Stimulated activated CD8-positive, alpha-beta memory T cell treated with anti-CD3 and anti-CD28 coated beads, Interleukin-12 subunit alpha, Interleukin-12 subunit beta, amount 100 ng/mL, for 4 hours (primary cell): ENCODE measurements around the gene GFRA4.

Experiments used
- DNase-seq: peaks from one replicate; pipeline ENCODE4 v3.0.0-alpha.2; 2020; ENCODE audit warnings: low read depth

The GFRA4 gene

DNA sequence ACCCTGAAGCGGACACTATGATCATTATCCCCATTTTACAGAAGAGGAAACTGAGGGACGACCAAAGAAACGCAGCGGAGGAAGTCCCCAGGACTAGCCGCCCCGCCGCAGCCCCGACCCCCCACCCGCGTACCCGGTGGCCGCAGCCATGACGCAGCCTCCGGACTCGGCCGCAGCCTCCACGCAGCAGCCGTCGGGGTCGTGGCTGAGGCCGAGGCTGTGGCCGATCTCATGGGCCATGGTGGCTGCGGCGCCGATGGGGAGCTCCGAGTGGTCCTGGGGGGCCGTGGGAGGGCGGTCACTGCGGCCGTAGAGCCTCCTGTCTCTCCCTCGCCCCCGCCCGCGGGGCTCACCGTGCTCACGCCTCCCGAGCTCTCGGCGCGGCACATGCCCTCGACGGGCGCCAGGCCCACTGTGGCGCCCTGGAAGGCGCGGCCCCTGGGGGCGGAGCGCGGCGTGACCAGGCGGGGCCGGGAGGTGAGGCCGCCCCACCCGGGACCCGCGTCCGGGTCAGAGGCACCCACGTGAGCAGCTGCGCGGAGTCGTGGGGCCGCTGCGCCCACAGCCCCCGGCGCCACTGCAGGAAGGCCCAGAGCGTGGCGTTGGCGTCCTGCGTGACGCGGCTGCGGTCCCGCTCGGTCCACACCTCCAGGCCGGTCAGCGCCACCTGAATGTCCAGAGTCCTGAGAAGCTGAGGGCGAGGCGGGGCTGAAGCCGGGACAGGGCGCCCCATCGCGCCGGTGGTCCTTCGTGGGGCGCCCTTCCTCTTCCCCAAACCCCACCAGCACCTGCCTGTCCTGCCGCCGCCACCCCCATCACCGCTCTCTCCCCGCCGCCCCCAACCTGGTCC lies 10.2 kb upstream of the GFRA4 start:
- DNase-seq = no peak

DNA sequence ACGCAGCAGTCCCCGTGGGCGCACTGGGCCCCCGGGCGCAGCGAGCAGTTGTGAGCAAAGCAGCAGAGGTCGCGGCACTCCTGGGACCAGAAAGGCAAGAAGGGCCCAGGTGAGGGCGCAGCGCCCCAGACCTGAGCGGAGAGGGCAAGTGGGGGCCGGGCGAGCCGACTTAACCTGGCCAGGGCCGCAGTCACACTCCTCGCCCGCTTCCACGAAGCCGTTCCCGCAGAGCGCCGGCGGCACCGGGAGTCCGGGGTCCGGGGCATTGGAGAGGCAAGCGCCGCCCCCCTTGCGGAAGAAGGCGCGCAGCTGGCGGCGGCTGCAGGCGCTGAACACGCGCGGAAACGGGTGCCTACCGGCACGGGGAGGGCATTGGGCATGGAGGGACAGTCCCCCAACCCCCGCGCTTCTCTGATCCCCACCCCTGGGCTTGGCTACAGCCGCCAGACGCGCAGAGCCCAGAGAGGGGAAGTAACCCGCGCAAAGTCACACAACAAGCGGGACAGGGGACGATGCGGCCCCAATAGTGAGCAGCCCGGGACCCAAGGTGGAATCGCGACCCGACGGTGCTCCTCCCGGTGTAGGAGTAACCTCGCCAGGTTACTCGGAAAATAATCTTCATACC lies 9.5 kb upstream of the GFRA4 start:
- DNase-seq = no peak

DNA sequence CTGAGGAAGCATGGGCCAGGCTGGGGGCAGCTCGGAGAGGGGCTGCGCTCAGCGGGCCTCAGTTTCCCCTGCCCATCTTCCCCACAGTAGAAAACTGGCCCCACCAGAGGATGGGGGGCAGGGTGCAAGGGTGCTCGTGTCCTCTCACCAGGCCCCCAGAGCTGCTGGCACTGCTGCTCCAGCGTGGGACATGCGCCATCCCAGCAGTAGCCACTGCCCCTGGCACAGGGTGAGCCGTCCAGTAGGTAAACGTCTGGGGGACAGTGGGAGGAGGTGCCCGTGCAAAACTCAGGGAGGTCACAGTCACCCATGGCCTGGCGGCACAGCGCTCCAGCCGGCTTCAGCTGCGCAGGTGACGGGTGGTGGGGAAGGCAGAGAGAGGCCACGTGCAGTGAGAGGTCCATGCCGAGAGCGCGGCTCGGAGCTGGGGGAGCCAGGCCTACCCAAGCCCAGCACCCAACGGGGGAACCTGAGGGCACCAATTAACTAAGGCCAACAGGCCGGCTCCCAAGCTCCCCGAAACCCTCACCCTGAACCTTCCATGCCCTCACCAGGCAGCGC lies 8.9 kb upstream of the GFRA4 start:
- DNase-seq = no peak

DNA sequence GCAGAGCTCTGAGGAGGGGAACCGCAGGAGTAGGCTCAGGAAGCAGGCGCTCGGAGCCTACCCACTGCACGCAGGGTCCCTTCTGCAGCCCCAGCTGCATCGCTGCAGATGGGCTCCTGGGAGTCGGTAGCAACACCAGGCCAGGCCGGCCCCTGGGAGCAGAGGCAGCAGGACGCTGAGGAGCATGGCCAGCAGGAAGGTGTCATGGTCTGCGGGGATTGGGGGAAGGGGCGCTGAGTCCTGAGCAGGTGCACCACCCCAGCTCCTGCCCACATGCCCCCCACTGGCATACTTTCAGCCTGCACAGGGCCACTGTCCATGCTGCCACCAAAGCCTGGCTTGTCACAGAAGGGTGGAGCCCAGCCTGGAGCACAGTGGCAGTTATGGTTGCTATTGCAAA lies 7.7 kb upstream of the GFRA4 start:
- DNase-seq = no peak

DNA sequence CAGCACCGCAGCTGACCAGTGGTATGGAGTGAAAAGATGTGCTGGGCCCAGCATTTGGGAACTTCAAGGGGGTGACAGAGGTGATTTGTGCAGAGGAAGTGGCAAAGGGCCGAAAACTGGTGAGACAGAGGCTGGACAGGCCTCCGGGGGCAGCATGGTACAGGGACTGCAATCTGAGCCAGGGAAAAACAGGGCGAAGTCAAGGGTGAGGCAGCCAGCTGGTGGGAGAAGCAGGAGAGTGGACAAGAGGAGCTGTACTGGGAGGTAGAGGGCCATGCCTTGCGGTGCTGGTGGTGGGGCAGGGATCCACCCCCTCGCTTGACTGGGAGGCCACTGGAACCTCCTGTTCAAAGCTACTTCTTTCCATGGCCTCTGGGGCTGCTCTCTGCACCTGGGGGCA lies 7.3 kb upstream of the GFRA4 start:
- no peak for DNase-seq

DNA sequence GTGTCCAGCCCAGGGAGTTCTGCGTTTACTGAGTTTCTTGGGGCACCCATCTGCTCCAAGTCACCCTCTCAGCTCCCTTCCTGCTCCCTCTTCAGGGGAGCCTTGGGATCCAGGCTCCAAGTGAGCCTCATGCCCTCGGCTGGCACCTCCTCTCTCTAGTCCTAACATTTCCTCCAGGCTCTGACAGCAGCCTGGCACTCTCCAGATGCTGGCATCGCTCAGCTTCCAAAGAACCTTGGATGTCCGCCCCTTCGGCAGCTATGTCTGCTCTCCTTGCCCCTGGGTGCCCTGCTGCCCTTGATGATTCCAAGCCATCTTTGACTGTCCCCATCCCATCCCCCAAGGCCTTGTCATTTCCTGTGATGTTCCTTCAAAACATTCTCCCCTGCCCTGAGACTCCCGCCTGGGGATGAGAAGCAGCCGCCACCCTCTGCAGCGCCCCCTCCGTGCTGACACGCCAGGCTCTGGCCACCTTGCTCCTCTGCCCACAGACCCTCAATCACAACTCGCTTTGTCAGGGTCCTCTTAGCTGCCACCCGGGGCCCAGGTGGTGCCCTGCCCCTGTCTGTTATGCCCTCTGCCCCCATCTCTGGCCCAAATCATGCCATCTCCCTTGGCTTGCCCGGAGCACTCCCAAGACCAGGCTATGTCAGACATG lies 6.6 kb upstream of the GFRA4 start:
- DNase-seq = no peak

DNA sequence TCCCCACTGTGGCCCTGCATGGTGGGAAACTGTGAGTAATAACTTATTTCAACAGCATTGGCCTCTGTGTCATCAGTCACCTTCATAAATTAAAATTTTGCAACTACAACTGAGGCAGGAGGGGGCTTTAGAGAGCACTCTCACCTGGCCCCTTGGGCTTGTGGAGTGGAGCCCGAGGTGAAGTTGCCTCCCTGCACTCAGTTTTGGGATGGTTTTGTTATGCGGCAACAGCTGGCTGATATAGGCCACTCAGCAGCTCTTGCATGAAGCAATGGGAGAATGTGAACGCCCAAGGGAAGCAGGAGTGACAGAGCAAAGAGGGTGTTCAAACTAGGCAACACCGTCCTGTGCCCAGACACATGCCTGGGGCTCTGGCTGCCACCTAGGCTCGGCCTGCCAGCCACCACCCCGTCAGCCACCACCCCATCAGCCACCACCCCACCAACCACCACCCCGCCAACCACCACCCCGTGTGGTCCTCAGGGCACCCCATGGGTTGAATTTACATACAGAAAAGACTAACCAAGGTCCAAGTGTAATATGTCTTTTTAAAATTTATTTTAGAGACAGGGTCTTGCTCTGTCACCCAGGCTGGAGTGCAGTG lies 4.3 kb upstream of the GFRA4 start:
- DNase-seq = no peak

DNA sequence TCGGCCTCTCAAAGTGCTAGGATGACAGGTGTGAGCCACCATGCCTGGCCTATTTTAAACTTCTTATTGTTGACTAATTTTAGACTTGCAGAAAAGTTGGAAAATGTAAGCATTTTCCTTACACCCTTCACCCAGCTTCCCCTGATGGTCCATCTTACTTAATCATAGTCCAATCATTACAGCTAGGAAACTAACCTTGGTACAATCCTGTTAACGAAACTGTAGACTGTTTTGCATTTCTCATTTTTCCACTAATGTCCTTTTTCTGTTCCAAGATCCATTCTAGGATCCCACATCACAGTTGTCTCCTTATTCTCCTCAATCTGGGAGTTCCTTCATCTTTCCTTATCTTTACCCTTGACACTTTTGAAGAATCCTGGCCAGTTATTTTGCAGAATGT lies 659 bp upstream of the GFRA4 start:
- no peak for DNase-seq

DNA sequence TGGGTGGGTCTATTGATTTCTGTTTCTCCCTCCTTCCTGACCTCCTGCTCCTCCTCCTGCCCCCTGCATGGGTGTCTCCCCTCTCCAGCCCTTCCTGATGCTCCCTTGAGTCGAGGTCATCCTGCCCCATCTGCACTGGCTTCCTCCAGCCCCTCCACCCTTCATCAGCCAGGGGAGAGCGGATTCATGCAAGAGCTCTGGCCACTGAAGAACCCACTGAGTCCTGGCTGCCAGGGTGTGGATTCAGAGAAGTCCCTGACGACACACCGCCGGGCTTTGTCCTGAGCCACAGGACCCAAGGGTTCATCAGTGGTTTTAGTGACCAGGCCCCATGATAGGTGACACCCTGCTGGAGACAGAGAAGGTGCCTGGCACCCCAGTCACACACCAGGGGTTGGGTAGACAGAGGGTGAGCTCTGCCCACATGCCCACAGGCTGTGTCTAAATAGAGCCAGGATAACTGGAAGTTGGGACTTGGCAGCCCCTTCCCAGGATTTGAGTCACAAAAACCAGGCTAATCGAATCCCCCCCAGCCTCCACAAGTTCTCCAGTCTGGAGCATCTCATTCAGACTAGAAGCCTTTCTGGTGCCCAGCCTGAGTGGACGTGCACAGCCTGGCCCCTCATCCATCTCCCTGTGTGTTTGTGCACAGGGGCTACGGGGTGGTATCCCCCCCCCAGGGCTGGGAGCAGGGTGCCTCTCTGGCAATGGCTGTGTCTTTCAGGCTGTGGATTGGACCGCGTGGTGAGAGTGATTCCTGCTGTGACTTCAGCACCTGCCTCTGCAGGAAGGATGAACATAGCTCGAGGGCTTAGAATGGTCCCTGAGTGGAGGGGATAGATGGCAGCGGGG lies 1.2 kb downstream of the GFRA4 start:
- no peak for DNase-seq

DNA sequence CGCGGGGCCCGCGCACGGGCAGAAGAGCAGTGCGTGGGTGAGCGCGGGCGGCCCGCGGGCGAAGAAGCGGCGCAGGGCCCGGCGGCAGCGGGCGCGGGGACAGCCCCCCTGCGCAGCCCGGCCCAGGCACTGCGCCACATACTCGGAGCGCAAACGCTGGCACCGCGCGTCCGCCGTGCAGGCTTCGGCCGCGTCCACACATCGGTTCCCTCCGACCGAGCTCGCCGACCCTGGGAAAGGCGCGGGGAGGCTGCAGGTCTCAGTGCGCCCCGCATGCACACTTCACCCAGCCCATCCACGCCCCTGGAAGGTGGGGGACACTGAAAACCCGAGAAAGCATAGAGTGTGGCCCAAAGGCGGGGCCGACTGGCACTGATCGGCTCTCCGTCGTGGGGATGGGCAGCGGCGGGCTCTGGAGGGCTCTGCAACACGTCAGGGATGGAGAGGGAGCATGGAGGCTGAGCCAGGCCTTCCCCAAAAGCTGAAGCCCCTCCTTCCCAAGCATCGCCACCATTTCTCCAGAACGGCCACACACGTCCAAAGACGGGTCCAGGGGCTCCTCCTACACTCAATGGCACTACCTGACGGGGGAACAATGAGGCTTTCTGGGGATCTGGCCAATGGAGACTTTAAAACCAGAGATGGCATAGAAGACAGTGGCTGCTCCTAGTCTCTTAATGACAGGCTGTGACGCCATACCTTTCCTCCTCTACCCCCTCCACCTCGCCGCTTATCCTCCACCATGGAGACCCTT lies 2.0 kb downstream of the GFRA4 start:
- DNase-seq = no peak

DNA sequence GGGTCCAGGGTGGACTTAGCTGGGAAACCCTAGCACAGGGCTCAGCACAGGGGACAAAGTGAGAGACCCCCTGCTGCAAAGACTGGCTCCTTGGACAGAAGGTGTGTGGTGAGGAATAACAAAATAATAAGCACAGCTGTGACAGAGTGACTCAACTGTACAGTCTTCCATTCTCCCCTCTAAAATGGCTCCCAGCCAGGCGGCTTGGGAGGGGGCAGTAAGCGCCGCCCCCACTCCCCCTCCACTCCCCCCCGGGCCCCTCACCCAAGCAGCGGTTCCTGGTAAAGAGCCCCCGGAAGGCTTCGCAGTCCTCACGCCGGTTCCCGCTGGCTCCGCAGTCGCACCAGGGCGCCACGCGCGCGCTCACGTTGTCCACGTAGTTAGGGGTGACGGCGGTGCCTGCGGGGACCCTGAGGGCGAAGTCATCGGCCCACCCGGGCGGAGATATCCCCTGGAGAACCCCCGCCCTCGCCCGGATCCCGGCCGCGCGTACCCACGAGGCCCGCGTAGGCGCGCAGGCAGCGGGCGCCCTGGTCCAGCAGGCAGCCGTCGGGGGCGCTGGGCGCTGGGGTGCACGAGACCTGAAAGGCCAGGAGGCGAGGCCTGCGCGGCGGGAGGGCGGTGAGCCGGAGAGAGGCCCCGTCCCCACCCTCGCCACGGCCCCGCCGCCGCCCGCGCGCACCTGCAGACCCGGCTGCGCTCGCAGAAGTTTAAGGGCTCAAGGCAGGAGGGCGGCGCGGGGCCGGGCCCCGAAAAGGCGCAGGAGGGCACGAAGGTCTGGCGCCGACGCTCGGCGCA lies 2.7 kb downstream of the GFRA4 start:
- DNase-seq = no peak

DNA sequence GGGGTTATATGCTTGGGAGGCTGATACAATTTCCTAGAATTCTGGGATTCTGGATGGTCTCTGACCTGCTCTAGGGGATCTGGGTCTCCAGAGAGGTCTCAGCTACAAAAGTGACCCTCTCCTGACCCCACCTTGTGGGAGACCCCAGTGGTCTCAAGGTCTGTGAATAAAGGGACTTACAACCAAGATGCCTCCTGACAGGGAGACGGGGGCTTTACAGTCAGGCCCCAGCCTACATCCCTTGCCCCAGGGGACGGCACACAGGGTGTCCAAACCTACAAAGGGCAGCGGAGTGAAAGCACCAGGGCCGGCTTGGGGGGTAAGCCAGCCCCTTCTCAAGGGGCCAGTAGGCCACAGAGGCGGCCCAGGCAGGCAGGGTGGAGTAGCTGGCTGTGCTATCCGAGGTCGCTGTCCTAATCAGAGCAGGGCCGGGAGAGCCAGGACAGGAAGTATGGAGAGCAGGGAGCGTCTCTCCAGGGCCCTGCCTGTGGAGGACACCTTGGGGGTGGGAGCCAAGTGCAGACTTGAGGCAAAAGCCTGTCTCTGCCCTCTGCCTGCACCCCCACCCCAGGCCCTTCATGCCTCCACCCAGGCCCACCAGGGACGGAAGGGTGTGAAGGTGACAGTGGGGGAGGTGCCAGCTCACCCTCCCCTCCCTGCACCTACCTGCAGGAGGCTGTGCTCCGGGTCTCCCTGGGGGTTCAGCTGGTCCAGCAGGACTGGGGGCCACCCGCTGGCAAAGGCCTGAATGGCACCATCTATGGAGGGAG lies 3.5 kb downstream of the GFRA4 start:
- DNase-seq = no peak

DNA sequence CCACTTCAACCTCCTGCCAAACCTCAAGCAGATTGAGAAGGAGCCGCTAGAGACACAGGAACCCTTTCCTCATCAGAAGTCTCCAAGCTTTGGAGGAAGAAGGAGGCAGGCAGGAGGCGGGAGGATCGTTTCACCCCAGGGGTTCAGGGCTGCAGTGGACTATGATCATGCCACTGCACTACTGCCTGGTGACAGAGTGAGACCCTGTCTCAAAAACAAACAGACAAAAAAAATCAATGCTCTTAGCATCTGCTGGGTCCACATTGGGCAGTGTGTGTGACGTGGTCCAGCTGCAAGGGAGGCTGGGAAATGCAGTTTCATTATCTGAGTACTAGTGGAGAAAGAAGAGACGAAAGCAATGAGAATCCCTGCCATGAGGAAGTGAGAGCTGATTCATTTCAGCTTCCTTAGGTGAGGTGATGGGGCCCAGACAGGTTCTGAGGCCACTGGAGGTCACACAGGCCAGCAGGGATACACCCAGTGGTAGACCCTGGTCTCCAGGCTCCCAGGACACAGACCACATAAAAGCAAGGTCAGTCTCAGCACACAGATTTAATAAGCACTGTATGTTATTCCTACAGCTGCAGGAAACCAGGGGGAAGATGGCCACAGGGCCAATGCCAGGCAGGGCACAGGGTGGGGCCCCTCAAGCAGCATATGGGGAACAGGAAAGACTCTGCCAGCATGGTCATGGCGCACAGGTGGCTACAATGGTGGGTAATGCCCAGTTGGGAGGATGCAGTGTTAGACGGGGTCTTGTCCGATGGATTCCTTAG lies 4.3 kb downstream of the GFRA4 start:
- no peak for DNase-seq

DNA sequence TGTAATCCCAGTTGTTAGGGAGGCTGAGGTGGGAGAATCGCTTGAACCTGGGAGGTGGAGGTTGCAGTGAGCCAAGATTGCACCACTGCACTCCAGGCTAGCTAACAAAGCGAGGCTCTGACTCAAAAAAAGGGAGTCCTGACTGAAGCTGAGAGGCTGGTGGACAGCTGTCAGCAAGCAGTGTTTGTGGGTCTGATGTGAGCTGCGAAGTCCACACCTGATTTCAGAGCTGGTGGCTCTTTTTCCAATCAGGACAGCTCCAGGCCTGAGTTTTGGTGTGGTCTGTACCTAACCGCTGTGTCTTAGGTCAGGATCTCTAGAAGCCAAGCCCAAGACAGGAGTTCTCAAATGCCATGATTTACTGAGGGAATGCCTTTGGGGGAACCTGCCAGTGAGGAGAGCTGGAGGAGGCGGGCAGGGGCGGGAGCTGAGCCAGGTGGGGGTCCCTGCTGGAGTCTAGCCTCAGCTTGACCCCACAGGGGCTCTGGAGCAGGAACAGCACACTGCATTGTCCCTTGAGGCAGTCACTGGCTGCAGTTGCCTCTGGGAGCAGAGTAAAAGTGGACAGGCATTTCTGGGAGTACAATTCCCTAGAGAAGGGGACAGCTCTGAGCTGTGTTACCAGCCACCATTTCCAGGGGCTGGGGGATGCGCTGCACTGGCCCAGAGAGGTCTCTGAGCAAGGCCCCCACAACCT lies 5.0 kb downstream of the GFRA4 start:
- no peak for DNase-seq

DNA sequence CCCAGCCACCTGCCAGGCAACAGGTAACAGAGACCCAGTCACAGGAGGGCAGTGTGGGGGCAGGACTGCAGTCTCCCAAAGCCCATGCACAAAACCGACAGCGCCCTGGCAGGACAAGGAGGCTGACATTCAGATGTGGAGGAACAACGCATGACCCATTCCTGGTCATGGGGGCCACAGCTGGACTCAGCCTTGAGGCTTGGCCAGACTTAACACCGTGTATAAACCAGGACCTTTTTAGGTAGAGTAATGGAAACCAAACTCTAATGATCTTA lies 8.1 kb downstream of the GFRA4 start:
- DNase-seq = no peak

DNA sequence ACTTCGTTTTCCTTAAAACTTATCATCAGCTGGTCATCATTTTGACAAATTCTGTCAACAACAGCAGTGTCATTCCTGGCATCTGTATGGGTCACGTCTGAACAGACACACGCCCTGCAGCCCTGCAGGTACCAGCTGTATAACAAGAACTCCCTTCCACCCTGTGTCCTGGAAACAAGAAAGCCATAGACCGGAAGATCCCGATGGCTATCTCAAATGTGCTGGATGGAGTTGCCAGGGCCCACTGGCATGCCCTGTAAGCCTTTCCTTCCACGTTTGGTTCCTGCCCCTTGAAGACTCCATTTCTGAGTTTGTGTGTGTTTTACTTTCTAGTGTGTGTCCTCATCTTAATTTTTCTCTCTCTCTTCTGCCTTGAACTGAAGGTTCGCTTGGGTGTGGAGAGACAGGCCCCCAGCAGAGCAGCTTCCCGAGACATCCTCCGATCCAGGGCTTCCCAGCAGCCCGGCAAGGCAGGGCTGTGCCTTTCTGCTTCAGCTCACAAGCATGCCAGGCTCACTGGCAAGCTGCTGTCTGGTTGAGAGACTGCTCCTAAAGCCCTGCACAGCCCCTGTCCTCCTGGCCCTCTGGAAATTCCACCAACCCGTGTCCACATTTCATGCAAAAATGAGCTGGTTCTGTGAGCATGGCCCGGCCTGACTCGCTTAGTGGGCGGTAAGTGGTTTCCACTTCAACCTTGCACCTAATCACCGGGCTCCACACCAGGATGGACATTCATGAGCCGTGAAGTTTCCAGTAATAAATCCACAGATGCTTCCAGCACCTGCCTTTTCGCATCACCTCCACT lies 8.7 kb downstream of the GFRA4 start:
- no peak for DNase-seq

DNA sequence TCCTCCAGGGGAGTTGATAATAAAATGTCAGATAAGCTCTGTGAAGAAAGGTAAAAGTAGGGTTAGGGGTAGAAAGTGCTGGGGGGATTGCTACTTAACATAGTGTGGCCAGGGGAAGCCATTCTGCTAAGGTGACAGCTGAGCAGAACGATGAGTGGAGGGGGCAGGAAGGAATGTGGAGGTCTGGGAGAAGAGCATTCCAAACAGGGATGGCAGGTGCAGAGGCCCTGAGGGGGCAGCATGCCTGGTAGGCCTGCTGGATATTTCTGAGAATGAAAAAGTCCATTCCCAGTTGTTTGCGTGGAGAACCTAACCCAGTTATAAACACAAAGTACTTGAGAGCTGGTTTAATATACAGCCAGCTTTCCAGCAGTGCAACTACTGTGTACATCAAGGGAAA lies 9.3 kb downstream of the GFRA4 start:
- DNase-seq = no peak
